ENCODE results near the gene TIAM2. TPM values are rescaled to one million over a fixed set of nuclear protein-coding genes. Genes with fewer than 3 reads are reported as not detected.
"Not testable (repeated sequence)": the region's sequence is repeated elsewhere in the genome, so short reads cannot be mapped to it uniquely, and the experiment has no call there.

Gene TIAM2
- polyA plus RNA-seq, 3 donors from 2014 or later = 0.28 to 2.3 TPM; not detected in 1

DNA sequence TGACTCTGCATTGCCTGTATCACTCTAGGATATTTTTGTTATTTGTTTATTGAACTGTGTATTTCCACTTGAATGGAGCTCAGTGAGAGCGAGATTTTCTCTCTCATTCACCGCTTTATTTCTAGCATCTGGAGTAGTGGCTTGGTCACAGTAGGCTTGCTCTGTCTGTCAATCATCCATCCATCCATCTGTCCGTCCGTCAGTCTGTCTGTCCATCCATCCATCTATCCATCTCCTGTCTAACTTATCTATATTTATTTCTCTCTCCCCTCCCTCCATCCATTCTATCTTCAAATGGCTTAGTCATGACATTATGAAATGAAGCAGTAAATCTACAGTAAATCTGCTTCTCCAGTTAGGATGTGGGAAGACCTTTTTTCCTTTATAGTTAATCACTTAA, 94.6 kb downstream of the TIAM2 start:
- peaks cover 0 to 4% (median 0%) of the 10 kb centered on the region in 3 donors for H3K36me3 Mint-ChIP-seq
- no peaks in the 10 kb centered on the region for H3K4me1 Mint-ChIP-seq

DNA sequence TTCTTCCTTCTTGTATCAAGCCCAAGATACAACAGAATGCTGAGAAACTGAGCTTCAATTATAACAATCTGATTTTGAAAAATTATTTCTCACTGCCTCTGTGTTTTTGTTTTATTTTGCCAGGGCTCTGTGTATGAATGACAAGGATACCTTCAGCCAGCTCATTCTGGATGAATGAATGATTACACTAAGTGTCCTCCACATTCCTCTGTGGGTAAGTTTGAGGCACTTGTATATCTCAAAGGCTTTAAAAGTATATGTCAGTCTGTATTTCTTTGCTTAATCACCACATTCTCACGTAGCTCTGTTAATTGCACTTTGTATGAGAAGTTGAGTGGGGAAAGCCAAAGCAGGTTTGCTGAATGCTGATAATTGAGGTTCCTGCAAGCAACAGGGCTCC, 95.1 kb downstream of the TIAM2 start:
- H3K27me3 Mint-ChIP-seq (ENCODE audit: low read depth in 3 of 3) = peaks cover 0 to 4% (median 0%) of the 10 kb centered on the region in 3 donors
- H3K4me3 Mint-ChIP-seq = no peak overlapping the region
- no peak for DNase-seq
- H3K36me3 Mint-ChIP-seq = peaks cover 0 to 4% (median 0%) of the 10 kb centered on the region in 3 donors
- no peaks in the 10 kb centered on the region for H3K4me1 Mint-ChIP-seq
- no peak overlapping the region for H3K27ac Mint-ChIP-seq
- no peaks in the 10 kb centered on the region for H3K9me3 Mint-ChIP-seq

More for the DNA sequence above, 94.6 kb downstream of the TIAM2 start:
- Mint-ChIP-seq H3K9me3 (no peaks in the 10 kb centered on the region), H3K27me3 (ENCODE audit: low read depth in 3 of 3) (peaks cover 0 to 4% (median 0%) of the 10 kb centered on the region in 3 donors), H3K4me3 (no peak overlapping the region), H3K27ac (no peak overlapping the region)
- DNase-seq = no peak

DNA sequence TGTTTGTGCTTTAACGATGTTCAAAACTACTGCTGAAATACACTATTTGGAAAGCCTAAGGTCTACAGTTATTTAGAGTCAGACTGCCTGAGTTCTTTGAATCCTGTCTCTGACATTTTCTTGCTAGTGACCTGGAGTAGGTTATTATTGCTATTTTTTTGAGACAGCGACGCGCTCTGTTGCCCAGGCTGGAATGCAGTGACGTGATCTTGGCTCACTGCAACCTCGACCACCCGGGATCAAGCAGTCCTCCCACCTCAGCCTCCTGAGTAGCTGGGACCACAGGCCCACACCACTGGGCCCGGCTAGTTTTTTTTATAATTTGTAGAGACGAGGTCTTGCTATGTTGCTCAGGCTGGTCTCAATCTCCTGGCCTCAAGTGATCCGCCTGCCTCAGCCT, 96.6 kb downstream of the TIAM2 start:
- Mint-ChIP-seq H3K4me3 (no peak overlapping the region), H3K36me3 (peaks cover 0 to 4% (median 0%) of the 10 kb centered on the region in 3 donors), H3K27me3 (ENCODE audit: low read depth in 3 of 3) (peaks cover 0 to 7% (median 0%) of the 10 kb centered on the region in 3 donors), H3K4me1 (no peaks in the 10 kb centered on the region), H3K9me3 (no peaks in the 10 kb centered on the region), H3K27ac (no peak overlapping the region)
- DNase-seq = no peak

DNA sequence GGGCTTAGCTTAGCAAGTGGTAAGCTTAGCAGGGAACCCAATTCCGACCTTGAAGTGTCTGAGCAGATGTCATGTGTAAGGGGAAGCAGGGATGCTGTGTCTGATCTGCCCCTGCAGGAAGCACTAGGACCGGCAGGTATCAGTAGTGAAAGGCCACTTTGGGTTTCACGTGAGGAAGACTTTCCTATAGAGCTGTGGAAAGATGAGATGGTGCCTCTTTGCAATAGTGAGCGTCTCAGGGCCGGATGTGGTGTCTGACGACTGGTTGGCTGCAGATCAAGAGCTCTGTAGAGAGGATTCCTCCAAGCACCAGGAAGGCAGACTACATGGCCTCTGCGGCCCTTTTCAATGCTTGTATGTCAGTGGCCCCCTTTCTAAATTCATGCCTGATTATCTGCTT, 98.3 kb downstream of the TIAM2 start:
- peak in 1 of 3 donors; percentile 4 for DNase-seq
- H3K4me1 Mint-ChIP-seq = no peaks in the 10 kb centered on the region
- H3K9me3 Mint-ChIP-seq = no peaks in the 10 kb centered on the region
- H3K27me3 Mint-ChIP-seq (ENCODE audit: low read depth in 3 of 3) = peaks cover 0 to 7% (median 2%) of the 10 kb centered on the region in 3 donors
- H3K36me3 Mint-ChIP-seq = peaks cover 0 to 4% (median 0%) of the 10 kb centered on the region in 3 donors
- H3K4me3 Mint-ChIP-seq = no peak overlapping the region
- H3K27ac Mint-ChIP-seq = no peak overlapping the region

DNA sequence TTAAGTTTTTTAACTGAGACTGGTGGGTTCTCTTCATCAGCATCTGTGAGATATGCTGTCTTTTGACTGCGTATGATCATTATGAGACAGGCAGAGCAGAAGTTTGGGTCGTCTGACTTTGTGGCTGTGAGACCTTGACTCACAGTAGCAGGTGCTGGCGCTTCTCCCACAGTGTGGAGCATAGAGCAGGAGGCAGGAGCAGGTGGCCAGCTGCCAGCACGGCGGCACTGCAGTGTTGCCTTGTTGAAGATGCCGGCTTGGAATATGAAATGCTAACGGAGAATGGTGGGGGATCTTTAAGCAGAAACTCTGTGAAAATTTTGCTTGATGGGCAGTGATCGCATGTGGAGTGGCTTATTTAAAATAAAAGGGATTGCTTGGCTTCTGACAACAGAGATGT, 105.0 kb downstream of the TIAM2 start:
- H3K4me1 Mint-ChIP-seq = peaks cover 3 to 11% of the 10 kb centered on the region in 2 donors
- H3K4me3 Mint-ChIP-seq = no peak overlapping the region
- peaks cover 4% of the 10 kb centered on the region in 3 donors for H3K27me3 Mint-ChIP-seq (ENCODE audit: low read depth in 3 of 3)
- H3K36me3 Mint-ChIP-seq = no peaks in the 10 kb centered on the region
- DNase-seq = no peak
- no peaks in the 10 kb centered on the region for H3K9me3 Mint-ChIP-seq
- no peak overlapping the region for H3K27ac Mint-ChIP-seq

DNA sequence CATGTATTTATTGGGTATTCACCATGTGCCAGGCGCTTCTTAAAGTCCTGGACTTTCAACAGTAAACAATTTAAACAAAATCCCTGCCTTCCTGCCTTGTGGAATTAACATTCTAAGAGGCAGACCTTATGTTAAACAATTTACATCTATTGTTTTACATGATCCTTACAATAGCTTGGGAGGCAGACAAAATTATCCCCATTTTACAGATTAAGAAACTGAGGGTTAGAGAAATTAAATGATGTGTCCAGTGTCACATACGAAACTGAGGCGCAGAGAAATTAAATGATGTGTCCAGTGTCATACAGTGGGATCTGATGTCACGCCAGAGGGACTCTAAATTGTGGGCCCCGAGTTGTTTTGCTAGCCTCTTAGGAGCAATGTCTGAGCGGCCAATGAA, 105.5 kb downstream of the TIAM2 start:
- H3K27me3 Mint-ChIP-seq (ENCODE audit: low read depth in 3 of 3) = peaks cover 4% of the 10 kb centered on the region in 3 donors
- H3K27ac Mint-ChIP-seq = no peak overlapping the region
- H3K4me3 Mint-ChIP-seq = no peak overlapping the region
- DNase-seq = no peak
- H3K36me3 Mint-ChIP-seq = no peaks in the 10 kb centered on the region
- no peaks in the 10 kb centered on the region for H3K9me3 Mint-ChIP-seq
- peaks cover 3 to 11% of the 10 kb centered on the region in 2 donors for H3K4me1 Mint-ChIP-seq

DNA sequence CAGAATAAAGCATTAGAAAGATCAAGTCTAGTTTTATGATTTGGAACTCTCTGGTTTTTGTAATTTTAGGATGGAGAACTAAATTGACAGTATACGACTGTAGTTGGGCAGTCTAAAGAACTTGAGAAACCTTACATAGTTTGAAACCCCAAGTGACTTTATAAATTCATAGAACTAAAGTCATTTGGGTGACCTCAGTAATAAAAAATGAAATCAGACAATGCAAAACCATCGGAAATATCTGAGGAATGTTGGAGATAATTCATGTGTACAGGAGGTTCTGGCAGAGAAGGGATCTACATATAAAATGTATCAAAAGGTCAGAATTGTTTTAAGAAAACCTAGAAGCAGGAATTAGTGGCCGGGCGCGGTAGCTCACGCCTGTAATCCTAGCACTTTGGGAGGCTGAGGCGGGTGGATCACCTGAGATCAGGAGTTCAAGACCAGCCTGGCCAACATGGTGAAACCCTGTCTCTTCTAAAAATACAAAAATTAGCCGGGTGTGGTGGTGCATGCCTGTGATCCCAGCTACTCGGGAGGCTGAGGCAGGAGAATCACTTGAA, 108.0 kb downstream of the TIAM2 start:
- not testable (repeated sequence) for H3K4me3 Mint-ChIP-seq; H3K9me3 Mint-ChIP-seq; H3K27ac Mint-ChIP-seq; H3K27me3 Mint-ChIP-seq (ENCODE audit: low read depth in 3 of 3); H3K36me3 Mint-ChIP-seq; DNase-seq
- H3K4me1 Mint-ChIP-seq = peaks cover 3 to 11% of the 10 kb centered on the region in 2 donors

DNA sequence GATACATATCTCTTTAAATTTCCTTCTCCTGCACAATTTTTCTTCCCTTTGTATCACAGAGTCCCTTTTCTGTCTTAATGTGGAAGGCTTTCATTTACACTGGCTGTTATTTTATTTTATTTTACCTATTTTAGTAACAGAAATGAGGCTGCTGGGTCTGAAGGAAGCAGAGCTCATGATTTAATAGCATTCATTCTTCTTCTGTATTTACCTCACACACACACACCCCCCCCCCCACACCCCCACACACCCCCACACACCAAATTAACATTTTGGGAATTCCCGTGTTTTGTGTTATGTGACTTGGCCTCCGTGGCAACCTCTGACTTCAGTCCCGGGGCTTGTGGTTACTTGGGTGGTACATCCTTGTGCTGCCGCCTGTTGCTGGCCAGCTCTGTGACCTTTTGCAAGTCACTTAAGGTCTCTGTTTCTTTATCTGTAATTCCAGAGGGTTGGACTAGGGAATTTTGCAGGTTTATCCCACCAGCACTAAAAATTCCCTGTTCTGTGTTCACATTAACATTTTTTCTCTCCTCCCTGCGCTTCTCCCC, 108.8 kb downstream of the TIAM2 start:
- peaks cover 3 to 11% of the 10 kb centered on the region in 2 donors for H3K4me1 Mint-ChIP-seq
- H3K27me3 Mint-ChIP-seq (ENCODE audit: low read depth in 3 of 3) = peaks cover 4 to 6% (median 4%) of the 10 kb centered on the region in 3 donors
- no peak overlapping the region for H3K4me3 Mint-ChIP-seq
- no peaks in the 10 kb centered on the region for H3K9me3 Mint-ChIP-seq
- peak in 2 of 3 donors; percentile 15 to 26 for DNase-seq
- no peaks in the 10 kb centered on the region for H3K36me3 Mint-ChIP-seq
- H3K27ac Mint-ChIP-seq = peak overlapping the region in 1 of 6 donors; percentile 74

DNA sequence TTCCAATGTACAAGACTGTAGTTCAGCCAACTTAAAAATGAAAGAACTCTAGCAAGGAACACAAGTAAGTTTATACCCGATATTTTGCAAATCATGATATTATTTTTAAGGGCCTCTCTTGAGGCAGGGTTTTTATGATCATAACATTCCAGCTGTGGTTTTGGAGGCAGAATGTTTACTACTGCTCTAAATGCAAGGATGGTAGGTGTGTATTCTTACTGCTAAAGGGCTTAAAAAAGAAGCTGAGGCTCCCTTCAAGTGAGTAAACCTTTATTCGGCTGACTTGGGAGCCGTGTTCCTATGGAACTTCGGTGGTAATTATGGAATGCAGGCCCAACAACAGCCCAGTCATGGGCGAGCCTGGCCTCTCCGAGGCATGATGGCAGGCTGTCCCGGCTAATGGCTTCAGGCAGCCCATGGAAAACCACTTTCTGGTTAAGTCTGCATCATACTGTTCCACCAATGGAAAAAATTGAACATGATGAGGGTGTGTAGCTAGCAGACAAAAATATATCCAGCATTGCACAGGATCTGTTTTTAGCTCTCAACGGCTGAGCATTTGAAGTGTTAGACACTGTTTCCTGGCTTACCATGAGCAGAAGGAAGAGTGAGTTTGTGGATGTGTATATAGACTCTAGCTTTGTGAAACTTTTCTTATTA, 111.5 kb downstream of the TIAM2 start:
- Mint-ChIP-seq H3K4me1 (peaks cover 3 to 11% of the 10 kb centered on the region in 2 donors), H3K27ac (no peak overlapping the region), H3K4me3 (no peak overlapping the region), H3K27me3 (ENCODE audit: low read depth in 3 of 3) (peaks cover 3 to 6% (median 6%) of the 10 kb centered on the region in 3 donors), H3K9me3 (no peaks in the 10 kb centered on the region), H3K36me3 (no peaks in the 10 kb centered on the region)
- DNase-seq = no peak

DNA sequence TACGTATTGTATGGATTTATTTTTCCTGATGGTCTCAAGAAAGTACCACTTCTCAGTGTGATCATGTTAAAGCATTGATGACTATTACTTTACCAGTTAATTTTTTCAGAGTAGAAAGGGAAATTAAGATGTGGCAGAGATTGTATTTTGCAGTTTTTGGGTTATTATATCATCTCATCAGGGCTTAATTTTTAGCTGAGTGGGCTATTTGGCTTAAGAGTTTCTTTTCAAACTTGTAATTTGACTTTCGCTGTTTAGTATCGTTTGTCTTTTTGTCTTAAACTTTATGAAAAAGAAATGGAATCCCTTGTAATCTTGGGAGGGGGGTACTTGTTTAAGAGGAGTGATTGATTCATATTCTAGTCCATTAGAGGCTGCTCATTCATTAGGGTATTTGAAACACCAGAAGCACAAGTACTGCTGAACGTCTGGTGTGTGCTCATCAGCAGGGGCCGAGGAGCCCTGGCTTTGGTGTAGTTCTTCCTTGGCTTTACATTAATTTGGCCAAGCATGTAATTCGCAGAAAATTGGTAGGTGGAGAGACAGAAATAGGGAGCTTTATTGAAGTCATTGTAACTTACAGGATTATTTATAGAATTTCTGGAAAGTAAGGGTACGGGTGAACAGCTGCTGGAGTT, 112.4 kb downstream of the TIAM2 start:
- H3K9me3 Mint-ChIP-seq = no peaks in the 10 kb centered on the region
- DNase-seq = no peak
- no peak overlapping the region for H3K4me3 Mint-ChIP-seq
- peaks cover 3 to 11% of the 10 kb centered on the region in 2 donors for H3K4me1 Mint-ChIP-seq
- H3K36me3 Mint-ChIP-seq = no peaks in the 10 kb centered on the region
- H3K27ac Mint-ChIP-seq = no peak overlapping the region
- peaks cover 3 to 6% (median 6%) of the 10 kb centered on the region in 3 donors for H3K27me3 Mint-ChIP-seq (ENCODE audit: low read depth in 3 of 3)

DNA sequence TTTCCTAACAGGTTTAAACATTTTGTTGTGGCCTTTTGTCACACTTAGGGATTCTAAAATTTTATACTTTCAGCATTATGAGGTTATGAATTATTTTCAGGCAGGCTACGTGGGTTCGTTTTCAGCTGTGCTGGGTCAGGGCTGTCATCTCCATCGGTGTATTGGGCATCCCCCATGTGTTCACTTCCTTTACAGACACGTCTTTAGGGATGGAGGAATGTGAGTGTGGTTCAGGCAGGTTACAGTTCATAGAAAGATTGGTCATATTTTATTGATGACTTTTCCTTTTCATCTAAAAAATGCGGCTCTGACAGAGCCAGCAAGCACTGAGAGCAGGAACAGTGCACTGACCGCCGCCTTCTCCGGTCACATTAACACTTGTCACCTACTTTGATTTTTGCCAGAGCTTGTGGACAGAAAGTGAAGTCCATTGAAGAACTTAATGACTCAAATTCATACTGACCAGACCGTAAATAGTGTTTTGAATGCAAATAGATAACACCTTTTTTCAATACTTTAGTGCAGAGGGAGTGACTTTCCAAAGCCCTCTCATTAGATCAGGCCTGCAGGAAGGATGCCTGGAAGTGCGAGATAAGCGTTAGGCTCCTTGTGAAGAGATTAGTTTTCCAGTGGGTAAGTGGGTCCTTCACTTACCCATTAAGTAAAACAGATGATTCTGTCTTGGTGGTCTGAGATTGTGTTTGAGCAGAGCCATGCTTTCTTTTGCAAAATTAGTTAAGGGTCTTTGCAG, 113.1 kb downstream of the TIAM2 start:
- no peak for DNase-seq
- Mint-ChIP-seq H3K36me3 (no peaks in the 10 kb centered on the region), H3K27ac (no peak overlapping the region), H3K27me3 (ENCODE audit: low read depth in 3 of 3) (peaks cover 3 to 6% (median 6%) of the 10 kb centered on the region in 3 donors), H3K9me3 (no peaks in the 10 kb centered on the region), H3K4me1 (peaks cover 3 to 11% of the 10 kb centered on the region in 2 donors), H3K4me3 (no peak overlapping the region)

DNA sequence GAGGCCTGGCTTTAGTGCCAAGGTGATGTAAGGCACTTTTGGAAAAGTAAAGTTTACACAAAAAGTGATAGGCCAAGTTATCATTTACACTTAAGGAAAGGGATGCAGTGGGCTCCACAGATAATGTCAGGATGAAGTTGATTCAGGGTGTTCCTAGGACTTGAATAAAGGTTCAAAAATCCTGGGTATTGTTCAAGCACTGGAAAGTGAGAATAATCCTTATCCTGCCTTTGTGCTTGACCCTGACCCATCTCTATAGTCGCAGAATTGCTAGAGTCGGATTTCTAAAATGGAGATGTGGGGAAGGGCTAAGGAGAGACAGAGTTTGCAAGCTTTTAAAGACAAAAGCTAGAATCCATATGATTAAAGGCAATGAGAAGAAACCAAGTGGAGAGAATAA, 115.6 kb downstream of the TIAM2 start:
- Mint-ChIP-seq H3K27ac (no peak overlapping the region), H3K4me1 (no peaks in the 10 kb centered on the region)
- no peak for DNase-seq

DNA sequence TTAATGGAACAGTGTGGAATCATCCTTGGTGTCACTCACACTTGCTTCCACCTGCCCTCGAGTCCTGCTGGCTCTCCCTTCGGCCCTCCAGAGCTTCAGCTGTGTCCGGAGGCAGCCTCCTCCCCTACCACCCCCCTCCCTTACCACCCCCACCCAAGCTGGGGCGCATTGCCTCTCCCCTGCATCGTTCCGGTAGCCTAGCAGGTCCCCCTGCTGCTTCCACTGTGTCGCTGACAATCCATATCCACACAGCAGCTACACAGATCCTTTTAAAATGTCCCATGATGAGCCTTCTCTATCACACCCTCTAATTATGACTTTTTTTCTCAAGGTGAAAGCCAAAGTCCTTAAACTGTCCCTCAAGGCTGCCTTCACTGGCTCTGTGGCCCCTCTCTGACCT, 117.6 kb downstream of the TIAM2 start:
- Mint-ChIP-seq H3K4me3 (no peak overlapping the region), H3K4me1 (no peaks in the 10 kb centered on the region), H3K9me3 (no peaks in the 10 kb centered on the region), H3K27me3 (ENCODE audit: low read depth in 3 of 3) (peaks cover 5 to 6% (median 5%) of the 10 kb centered on the region in 3 donors), H3K27ac (no peak overlapping the region), H3K36me3 (no peaks in the 10 kb centered on the region)
- no peak for DNase-seq

More for the DNA sequence above, 115.6 kb downstream of the TIAM2 start:
- Mint-ChIP-seq H3K36me3 (no peaks in the 10 kb centered on the region), H3K4me3 (no peak overlapping the region), H3K27me3 (ENCODE audit: low read depth in 3 of 3) (peaks cover 5 to 6% (median 5%) of the 10 kb centered on the region in 3 donors), H3K9me3 (no peaks in the 10 kb centered on the region)

All from immature natural killer cell (primary cell).